SIG-M5 treated with dmso at 0.1 percent for 504 hours (cell line): ENCODE results near the gene GRAMD4.

Source experiments
- DNase-seq: peaks from one replicate; lab custom pipeline; 2025; ENCODE audit not compliant: unreplicated experiment; lab: John Stamatoyannopoulos, UW

The GRAMD4 gene

DNA sequence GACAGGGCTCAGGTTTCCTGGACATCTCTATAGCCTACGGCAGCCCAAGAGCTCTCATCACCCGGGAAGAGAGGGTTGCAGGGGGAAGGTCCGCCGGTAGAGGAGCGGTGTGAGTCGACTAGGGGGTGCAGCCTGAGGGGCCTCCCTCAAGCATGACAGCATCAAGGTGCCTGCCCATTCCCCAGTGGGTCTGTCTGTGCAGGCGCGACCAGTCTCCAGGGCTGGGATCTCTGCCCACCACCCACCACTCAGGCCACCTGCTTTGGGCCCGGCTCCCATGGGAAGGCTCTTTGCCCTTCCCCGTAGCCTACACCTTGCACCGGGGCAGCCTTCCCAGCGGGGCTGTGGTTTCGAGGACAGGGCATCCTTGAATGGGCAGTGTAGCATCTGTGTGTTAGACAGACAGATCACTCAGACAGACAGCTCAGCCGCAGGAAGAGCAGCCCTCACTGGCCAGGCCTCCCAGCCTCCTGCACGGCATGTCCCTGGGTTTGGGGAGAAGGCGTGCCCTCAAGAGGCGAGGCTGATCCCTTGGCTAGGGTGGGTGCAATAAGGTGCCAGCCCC, 88.7 kb downstream of the GRAMD4 start:
- no peak for DNase-seq

GRCh38 chr22:46710806-46711205, 90.6 kb downstream of the GRAMD4 start:
- no peak for DNase-seq

DNA sequence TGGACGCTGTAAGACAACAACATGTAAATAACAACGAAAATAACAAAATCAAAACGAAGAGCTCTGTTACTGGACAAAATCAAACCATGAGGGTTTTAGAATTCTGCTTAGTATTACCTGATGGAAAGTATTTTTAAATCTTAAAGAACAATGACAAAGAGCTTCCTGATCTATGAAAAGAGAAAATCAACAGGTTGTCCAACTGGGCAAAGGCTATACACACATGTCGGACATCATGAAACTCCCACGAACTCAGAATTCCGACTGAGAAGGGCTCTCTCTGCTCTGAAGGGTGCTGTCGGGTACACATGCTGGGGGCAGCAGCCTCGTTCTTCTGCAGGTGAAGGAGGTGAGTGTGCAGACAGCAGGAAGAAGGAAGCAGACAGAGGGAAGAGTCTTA, 92.1 kb downstream of the GRAMD4 start:
- DNase-seq, result no peak

DNA sequence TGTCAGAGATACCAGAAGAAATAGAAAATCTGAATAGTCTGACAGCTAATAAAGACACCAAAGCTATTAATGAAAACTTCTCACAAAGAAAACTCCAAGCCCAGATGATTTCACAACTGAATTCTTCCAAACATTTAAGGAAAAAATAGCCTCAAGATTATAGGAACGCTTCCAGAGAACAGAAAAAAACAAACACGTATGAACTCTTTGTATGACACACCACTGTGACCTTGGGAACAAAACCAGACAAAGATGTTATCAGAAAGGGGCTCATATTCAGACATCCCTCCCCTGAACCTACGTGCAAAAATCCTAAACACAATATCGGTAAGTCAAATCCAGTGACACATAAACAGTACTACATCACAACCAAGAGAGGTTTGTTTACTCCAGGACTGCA, 94.4 kb downstream of the GRAMD4 start:
- no peak for DNase-seq

GRCh38 chr22:46719921-46720320, 99.7 kb downstream of the GRAMD4 start:
- DNase-seq, result no peak

DNA sequence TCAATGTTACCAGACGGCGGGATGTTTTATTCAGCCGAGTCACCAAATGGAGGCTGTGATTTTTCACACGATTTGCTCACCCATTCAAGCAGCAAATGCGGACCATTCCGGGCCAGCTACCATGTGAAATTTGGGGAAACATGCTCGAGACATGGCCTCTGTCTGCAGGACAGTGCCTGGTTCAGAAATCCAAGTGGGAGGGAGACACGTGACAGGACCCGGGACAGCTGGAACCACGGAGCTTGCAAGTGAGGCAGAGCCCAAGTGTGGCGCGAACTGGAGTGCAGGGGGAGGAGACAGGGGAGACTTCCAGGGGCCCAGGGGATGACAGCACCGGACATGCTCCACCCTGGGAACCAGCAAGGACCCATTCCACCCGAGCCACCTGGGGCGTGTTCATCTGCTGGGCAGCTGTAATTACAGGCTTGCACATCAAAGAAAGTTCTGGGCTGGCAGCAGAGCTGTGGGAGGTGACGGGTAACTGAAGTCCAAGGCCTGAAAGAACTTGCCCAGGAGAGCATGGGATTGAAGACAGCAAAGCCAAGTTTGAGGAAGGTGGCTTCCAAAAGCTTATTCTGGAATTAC, 101.4 kb downstream of the GRAMD4 start:
- no peak for DNase-seq

- no peak for DNase-seq
Measured at GRCh38 chr22:46723882-46724281, 103.7 kb downstream of the GRAMD4 start.

GRCh38 chr22:46725096-46725495, 104.9 kb downstream of the GRAMD4 start:
- DNase-seq, result no peak

GRCh38 chr22:46726066-46726985, 106.1 kb downstream of the GRAMD4 start:
- no peak for DNase-seq

- DNase-seq, result no peak
Measured at GRCh38 chr22:46726986-46727317, 106.8 kb downstream of the GRAMD4 start.

GRCh38 chr22:46727813-46728364, 107.7 kb downstream of the GRAMD4 start:
- no peak for DNase-seq

GRCh38 chr22:46728470-46728869, 108.3 kb downstream of the GRAMD4 start:
- no peak for DNase-seq
